K562 (cell line): ENCODE results near the gene DCUN1D1. TPM values are rescaled to one million over a fixed set of nuclear protein-coding genes. Genes with fewer than 3 reads are reported as not detected.

Source experiments
- CEBPB ChIP-seq: fragments of 450-650 bp; IDR thresholded peaks from 2 replicates; pipeline ENCODE4 v1.6.1; 2016; ENCODE audit warnings: missing genetic modification characterization, missing compliant biosample characterization
- DPF2 ChIP-seq: fragments of 450-650 bp; IDR thresholded peaks from 2 replicates; pipeline ENCODE4 v1.6.1; 2016
- E2F5 ChIP-seq: sonication (generic); formaldehyde crosslinking; IDR thresholded peaks from 2 replicates; pipeline ENCODE4 v1.8.0; 2022; ENCODE audit warnings: mild to moderate bottlenecking, missing genetic modification reagents
- EZH2 ChIP-seq: IDR thresholded peaks from 2 replicates; pipeline ENCODE4 v1.6.1; 2012; ENCODE audit warnings: low read depth, mild to moderate bottlenecking, inconsistent platforms, low read length, borderline replicate concordance
- FOXA3 ChIP-seq, 2 experiments: fragments of 450-650 bp in 1 of 2; sonication (generic) in 1 of 2; formaldehyde crosslinking; IDR thresholded peaks in 1 of 2; conservative IDR thresholded peaks in 1 of 2; 2 replicates each; pipeline versions ENCODE4 v1.4.0 to v1.8.0; 2020 to 2022; ENCODE audit warnings: mild to moderate bottlenecking in 2 of 2, missing genetic modification reagents in 1 of 2
- FOXM1 ChIP-seq, 2 experiments: fragments of 450-650 bp in 1 of 2; sonication (generic) in 1 of 2; formaldehyde crosslinking in 1 of 2; IDR thresholded peaks; 2 replicates each; pipeline versions ENCODE4 v1.6.1 to v1.9.0; 2017 to 2022; ENCODE audit warnings: low read depth in 2 of 2, mild to moderate bottlenecking in 2 of 2, missing genetic modification reagents in 1 of 2, moderate library complexity in 1 of 2
- GATAD2B ChIP-seq: fragments of 450-650 bp; IDR thresholded peaks from 2 replicates; pipeline ENCODE4 v1.6.1; 2017; ENCODE audit warnings: mild to moderate bottlenecking, borderline replicate concordance
- GTF2E2 ChIP-seq: fragments of 200-800 bp; sonication (Bioruptor generic); IDR thresholded peaks from 2 replicates; pipeline ENCODE4 v1.6.1; 2016; ENCODE audit warnings: missing genetic modification characterization, missing compliant biosample characterization
- HDAC3 ChIP-seq: fragments of 450-650 bp; IDR thresholded peaks from 2 replicates; pipeline ENCODE4 v1.6.1; 2018; ENCODE audit warnings: borderline replicate concordance, mild to moderate bottlenecking, moderate library complexity; ENCODE audit not compliant: partially characterized antibody
- KAT8 ChIP-seq: fragments of 450-650 bp; IDR thresholded peaks from 2 replicates; pipeline ENCODE4 v1.6.1; 2016; ENCODE audit warnings: low read depth, mild to moderate bottlenecking
- NCOA1 ChIP-seq: fragments of 450-650 bp; IDR thresholded peaks from 2 replicates; pipeline ENCODE4 v1.6.1; 2016; ENCODE audit warnings: low read depth
- NFYB ChIP-seq: IDR thresholded peaks from 2 replicates; pipeline ENCODE4 v1.6.1; 2011; ENCODE audit warnings: mild to moderate bottlenecking, moderate library complexity; ENCODE audit not compliant: insufficient read length; ENCODE audit errors: extremely low read depth
- OTX1 ChIP-seq: fragments of 450-650 bp; formaldehyde crosslinking; IDR thresholded peaks from 2 replicates; pipeline ENCODE4 v1.4.0; 2022; ENCODE audit warnings: mild to moderate bottlenecking
- PHB2 ChIP-seq: fragments of 450-650 bp; IDR thresholded peaks from 2 replicates; pipeline ENCODE4 v1.6.1; 2017; ENCODE audit warnings: low read depth
- PHTF2 ChIP-seq: fragments of 250-450 bp; sonication (Bioruptor Pico); IDR thresholded peaks from 2 replicates; pipeline ENCODE4 v1.5.0; 2021; ENCODE audit warnings: mild to moderate bottlenecking
- PTRF ChIP-seq: fragments of 450-650 bp; IDR thresholded peaks from 2 replicates; pipeline ENCODE4 v1.6.1; 2016; ENCODE audit warnings: mild to moderate bottlenecking, missing genetic modification characterization, missing compliant biosample characterization
- RFX1 ChIP-seq: fragments of 450-650 bp; IDR thresholded peaks from 2 replicates; pipeline ENCODE4 v1.6.1; 2016; ENCODE audit warnings: mild to moderate bottlenecking, moderate library complexity
- SRSF9 ChIP-seq: fragments of 200-400 bp; formaldehyde crosslinking; IDR thresholded peaks from 2 replicates; pipeline ENCODE4 v1.6.1; 2017; ENCODE audit warnings: low read depth, low read length, borderline replicate concordance
- TAF1 ChIP-seq: IDR thresholded peaks from 2 replicates; pipeline ENCODE4 v1.6.1; 2011; ENCODE audit warnings: mild to moderate bottlenecking, low read length, moderate library complexity; ENCODE audit not compliant: insufficient read depth, control insufficient read depth, severe bottlenecking; ENCODE audit errors: extremely low read depth
- XRCC4 ChIP-seq: IDR thresholded peaks from one replicate; pipeline ENCODE4 v1.6.1; 2011; ENCODE audit not compliant: insufficient read depth, insufficient read length; ENCODE audit errors: extremely low read depth
- ZNF140 ChIP-seq: fragments of 250-450 bp; sonication (Bioruptor Pico); IDR thresholded peaks from 2 replicates; pipeline ENCODE4 v1.8.0; 2021; ENCODE audit warnings: moderate library complexity, mild to moderate bottlenecking, inconsistent platforms
- ZNF165 ChIP-seq: fragments of 250-450 bp; sonication (Bioruptor Pico); IDR thresholded peaks from 2 replicates; pipeline ENCODE4 v1.4.0; 2020; ENCODE audit warnings: borderline replicate concordance
- ZNF212 ChIP-seq: fragments of 450-650 bp; formaldehyde crosslinking; IDR thresholded peaks from 2 replicates; pipeline ENCODE4 v1.4.0; 2020; ENCODE audit warnings: mild to moderate bottlenecking
- ZNF224 ChIP-seq: sonication (generic); formaldehyde crosslinking; IDR thresholded peaks from 2 replicates; pipeline ENCODE4 v1.8.0; 2022; ENCODE audit warnings: mild to moderate bottlenecking, missing genetic modification reagents
- ZNF24 ChIP-seq: fragments of 450-650 bp; IDR thresholded peaks from 2 replicates; pipeline ENCODE4 v1.6.1; 2016
- ZNF354B ChIP-seq: fragments of 250-450 bp; sonication (Bioruptor Pico); IDR thresholded peaks from 2 replicates; pipeline ENCODE4 v1.4.0; 2020
- ZNF551 ChIP-seq: fragments of 250-450 bp; sonication (Bioruptor Pico); IDR thresholded peaks from 2 replicates; pipeline ENCODE4 v1.5.0; 2021; ENCODE audit warnings: mild to moderate bottlenecking, moderate library complexity
- ZNF696 ChIP-seq: fragments of 250-450 bp; sonication (Bioruptor Pico); conservative IDR thresholded peaks from 2 replicates; pipeline ENCODE4 v1.4.0; 2020; ENCODE audit warnings: mild to moderate bottlenecking, moderate library complexity
- ZNF75A ChIP-seq: fragments of 450-650 bp; formaldehyde crosslinking; IDR thresholded peaks from 2 replicates; pipeline ENCODE4 v1.4.0; 2020; ENCODE audit warnings: mild to moderate bottlenecking
- polyA plus RNA-seq, 8 experiments: library from polyadenylated mRNA; depleted of rRNA in 4 of 8; stranded (reverse) in 5 of 8; unstranded in 3 of 8; fragments of >200 nt; fragmentation: Nextera tagmentation in 2 of 8; fragmentation: Illumina TruSeq in 1 of 8; extraction: Ambion mirVana in 2 of 8; extraction: Trizol in 1 of 8; gene quantifications; 2 replicates each; pipeline versions ENCODE4 v1.2.1 to v1.2.3, GENCODE V29; 2011 to 2014; ENCODE audit warnings: inconsistent platforms in 1 of 8, missing spikeins in 1 of 8
- total RNA-seq, 7 experiments: library from RNA; depleted of rRNA in 6 of 7; stranded (reverse); fragments of >200 nt in 6 of 7; fragmentation: Illumina TruSeq in 2 of 7; extraction: Trizol in 2 of 7; gene quantifications; 2 replicates each; pipeline versions ENCODE4 v1.2.1 to v1.2.3, GENCODE V29; 2011 to 2021; ENCODE audit warnings: low replicate concordance in 1 of 7
- TF ChIP-seq, protein P1 (sequence below): sonication (generic); formaldehyde crosslinking; IDR thresholded peaks from 2 replicates; pipeline ENCODE4 v1.8.1; 2022; ENCODE audit warnings: missing genetic modification reagents

The DCUN1D1 gene
- total and polyA plus RNA-seq, 9 of the 15 experiments (the other 6 are each of a cell fraction or from before 2014, with no cell fraction given), result 11.4 to 46.8 (median 28.2) TPM

DNA sequence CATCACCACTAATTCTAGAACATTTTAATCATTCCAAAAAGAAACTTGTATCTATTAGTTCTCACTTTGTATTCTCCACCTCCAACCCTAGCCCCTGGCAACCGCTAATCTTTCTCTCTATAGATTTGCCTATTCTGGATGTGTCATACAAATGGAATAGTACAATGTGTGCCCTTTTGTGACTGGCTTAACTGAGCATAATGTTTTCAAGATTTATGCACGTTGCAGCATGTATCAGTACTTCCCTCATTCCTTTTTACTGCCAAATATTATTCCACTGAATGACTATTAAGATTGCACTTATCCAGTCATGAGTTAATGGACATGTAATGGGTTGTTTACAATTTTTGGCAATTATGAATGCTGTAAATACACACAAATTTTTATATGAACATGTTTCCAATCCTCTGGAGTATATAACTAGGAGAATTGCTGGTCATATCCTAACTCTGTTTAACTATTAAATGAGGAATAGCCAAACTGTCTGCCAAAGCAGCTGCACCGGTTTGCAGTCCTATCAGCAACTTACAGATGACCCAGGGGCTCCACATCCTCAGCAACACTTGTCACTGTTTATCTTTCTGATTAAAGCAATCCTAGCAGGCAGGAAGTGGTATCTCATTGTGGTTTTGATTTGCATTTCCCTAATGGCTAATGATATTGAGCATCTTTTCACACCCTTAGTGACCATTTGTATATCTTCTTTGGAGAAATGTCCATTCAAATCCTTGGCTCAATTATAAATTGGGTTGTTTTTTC is 42.9 kb downstream of the DCUN1D1 start (continued):
- TF ChIP-seq E2F5 (CRISPR knock-in tag) (no peak), ZNF75A (CRISPR knock-in tag) (no peak), FOXA3 (CRISPR knock-in tag; conservative IDR thresholded peaks at IDR 0.05 in 1 of 2, IDR thresholded peaks at IDR 0.05 in 1 of 2) (peak; percentile 84 to 94; a peak in 3 of 4 replicates), ZNF696 (CRISPR knock-in tag) (no peak), GTF2E2 (tag) (no peak), NFYB (no peak), TAF1 (peak; percentile 45), ZNF212 (CRISPR knock-in tag) (no peak), PHTF2 (no peak), PHB2 (peak; percentile 64; the same call in 1 of the 2 replicates), HDAC3 (peak; percentile 81), NCOA1 (peak; percentile 69), PTRF (tag) (no peak), ZNF165 (CRISPR knock-in tag) (no peak), ZNF140 (CRISPR knock-in tag) (no peak), DPF2 (peak; percentile 89), ZNF24 (peak; percentile 73; the same call in 1 of the 2 replicates), ZNF354B (no peak), GATAD2B (peak; percentile 29; the same call in 1 of the 2 replicates), EZH2 (no peak), SRSF9 (no peak), ZNF224 (CRISPR knock-in tag) (no peak), OTX1 (no peak), KAT8 (no peak), RFX1 (no peak), CEBPB (tag) (no peak), ZNF551 (CRISPR knock-in tag) (no peak), FOXM1 (IDR thresholded peaks at IDR 0.05; ENCODE audit: low read depth) (peak; percentile 89), FOXM1 (CRISPR knock-in tag; IDR thresholded peaks at IDR 0.05; ENCODE audit: low read depth) (no peak), XRCC4 (no peak)
- TF ChIP-seq, protein P1, sequence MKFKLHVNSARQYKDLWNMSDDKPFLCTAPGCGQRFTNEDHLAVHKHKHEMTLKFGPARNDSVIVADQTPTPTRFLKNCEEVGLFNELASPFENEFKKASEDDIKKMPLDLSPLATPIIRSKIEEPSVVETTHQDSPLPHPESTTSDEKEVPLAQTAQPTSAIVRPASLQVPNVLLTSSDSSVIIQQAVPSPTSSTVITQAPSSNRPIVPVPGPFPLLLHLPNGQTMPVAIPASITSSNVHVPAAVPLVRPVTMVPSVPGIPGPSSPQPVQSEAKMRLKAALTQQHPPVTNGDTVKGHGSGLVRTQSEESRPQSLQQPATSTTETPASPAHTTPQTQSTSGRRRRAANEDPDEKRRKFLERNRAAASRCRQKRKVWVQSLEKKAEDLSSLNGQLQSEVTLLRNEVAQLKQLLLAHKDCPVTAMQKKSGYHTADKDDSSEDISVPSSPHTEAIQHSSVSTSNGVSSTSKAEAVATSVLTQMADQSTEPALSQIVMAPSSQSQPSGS (CRISPR knock-in tag), result no peak
